Activated T-cell treated with anti-CD3 and anti-CD28 coated beads, Interleukin-2, amount 50 U/mL, for 72 hours (primary cell): ENCODE data around the gene IPO9. TPM values are rescaled to one million over a fixed set of nuclear protein-coding genes. Genes with fewer than 3 reads are reported as not detected.
"Not testable (repeated sequence)": the region's sequence is repeated elsewhere in the genome, so short reads cannot be mapped to it uniquely, and the experiment has no call there.

Experiments
- ATAC-seq, 2 donors: fragments of 150-1000 bp; cut with Tn5 transposase; replicated peaks in 1 of 2; 2 replicates each; pipeline ENCODE4 v1.10.0; 2021; ENCODE audit warnings: moderate library complexity in 2 of 2, mild to moderate bottlenecking in 1 of 2
- DNase-seq, 2 donors: peaks; one replicate each; pipeline ENCODE4 v3.0.0; 2021 to 2022; ENCODE audit warnings: mixed read lengths in 1 of 2
- H3K27ac Mint-ChIP-seq: one replicate; pipeline ENCODE4 v1.8.0; 2022; ENCODE audit warnings: mild to moderate bottlenecking, moderate library complexity, mixed read lengths
- H3K27me3 Mint-ChIP-seq: one replicate; pipeline ENCODE4 v1.8.0; 2022; ENCODE audit warnings: low read depth, mixed read lengths
- H3K36me3 Mint-ChIP-seq, 2 donors: one replicate each; pipeline ENCODE4 v1.8.0; 2022; ENCODE audit warnings: mixed read lengths in 2 of 2, mild to moderate bottlenecking in 1 of 2; ENCODE audit not compliant: insufficient read depth in 2 of 2
- H3K4me1 Mint-ChIP-seq: one replicate; pipeline ENCODE4 v1.8.0; 2022; ENCODE audit warnings: low read depth, mixed read lengths
- H3K4me3 Mint-ChIP-seq, 2 donors: one replicate each; pipeline ENCODE4 v1.8.0; 2022; ENCODE audit warnings: mild to moderate bottlenecking in 2 of 2, mixed read lengths in 2 of 2, moderate library complexity in 2 of 2
- H3K9me3 Mint-ChIP-seq, 2 donors: one replicate each; pipeline ENCODE4 v1.8.0; 2022; ENCODE audit warnings: mixed read lengths in 2 of 2
- total RNA-seq, 2 donors: library from RNA; stranded (reverse); gene quantifications; one replicate each; pipeline ENCODE4 v1.2.3, GENCODE V29; 2022

Gene IPO9
- total RNA-seq, 2 donors from 2014 or later = 47.8 to 49.8 TPM

- ATAC-seq (no peak), DNase-seq (no peak)
- Mint-ChIP-seq H3K27ac (no peak overlapping the region), H3K4me1 (peaks cover 9% of the 10 kb centered on the region), H3K36me3 (no peaks in the 10 kb centered on the region), H3K4me3 (no peak overlapping the region), H3K27me3 (peaks cover 3% of the 10 kb centered on the region), H3K9me3 (no peaks in the 10 kb centered on the region)
Measured at GRCh38 chr1:201898992-201899391, 70.0 kb downstream of the IPO9 start.

GRCh38 chr1:201899683-201900429, 70.9 kb downstream of the IPO9 start:
- H3K4me3 Mint-ChIP-seq = no peak overlapping the region

GRCh38 chr1:201900476-201900875, 71.5 kb downstream of the IPO9 start:
- Mint-ChIP-seq H3K36me3 (no peaks in the 10 kb centered on the region), H3K4me1 (peaks cover 9% of the 10 kb centered on the region), H3K27me3 (no peaks in the 10 kb centered on the region), H3K27ac (no peak overlapping the region), H3K9me3 (no peaks in the 10 kb centered on the region), H3K4me3 (no peak overlapping the region)
- ATAC-seq (no peak), DNase-seq (no peak)

More at GRCh38 chr1:201899683-201900429, 70.9 kb downstream of the IPO9 start:
- DNase-seq (no peak), ATAC-seq (no peak)
- H3K4me1 Mint-ChIP-seq = peaks cover 9% of the 10 kb centered on the region
- no peaks in the 10 kb centered on the region for H3K27me3 Mint-ChIP-seq
- no peaks in the 10 kb centered on the region for H3K9me3 Mint-ChIP-seq
- no peaks in the 10 kb centered on the region for H3K36me3 Mint-ChIP-seq
- H3K27ac Mint-ChIP-seq = no peak overlapping the region

GRCh38 chr1:201901036-201901435, 72.1 kb downstream of the IPO9 start:
- not testable (repeated sequence) for ATAC-seq, H3K9me3 Mint-ChIP-seq, H3K4me3 Mint-ChIP-seq, H3K4me1 Mint-ChIP-seq, H3K27me3 Mint-ChIP-seq, DNase-seq, H3K36me3 Mint-ChIP-seq, H3K27ac Mint-ChIP-seq

GRCh38 chr1:201902198-201902597, 73.2 kb downstream of the IPO9 start:
- Mint-ChIP-seq H3K36me3 (no peaks in the 10 kb centered on the region), H3K9me3 (no peaks in the 10 kb centered on the region), H3K27me3 (no peaks in the 10 kb centered on the region), H3K4me3 (no peak overlapping the region), H3K27ac (no peak overlapping the region), H3K4me1 (no peaks in the 10 kb centered on the region)
- ATAC-seq (no peak), DNase-seq (no peak)

- no peak overlapping the region for H3K27ac Mint-ChIP-seq
- no peaks in the 10 kb centered on the region for H3K4me1 Mint-ChIP-seq
- no peaks in the 10 kb centered on the region for H3K9me3 Mint-ChIP-seq
- no peak for DNase-seq
- H3K36me3 Mint-ChIP-seq = no peaks in the 10 kb centered on the region
- H3K4me3 Mint-ChIP-seq = no peak overlapping the region
- no peaks in the 10 kb centered on the region for H3K27me3 Mint-ChIP-seq
- no peak for ATAC-seq
Measured at GRCh38 chr1:201903135-201903534, 74.2 kb downstream of the IPO9 start.

- ATAC-seq (no peak), DNase-seq (no peak)
- no peaks in the 10 kb centered on the region for H3K4me1 Mint-ChIP-seq
- H3K27me3 Mint-ChIP-seq = no peaks in the 10 kb centered on the region
- H3K4me3 Mint-ChIP-seq = no peak overlapping the region
- H3K36me3 Mint-ChIP-seq = no peaks in the 10 kb centered on the region
- no peak overlapping the region for H3K27ac Mint-ChIP-seq
- no peaks in the 10 kb centered on the region for H3K9me3 Mint-ChIP-seq
Measured at GRCh38 chr1:201904579-201904978, 75.6 kb downstream of the IPO9 start.

- Mint-ChIP-seq H3K27me3 (no peaks in the 10 kb centered on the region), H3K4me1 (no peaks in the 10 kb centered on the region), H3K4me3 (no peak overlapping the region), H3K9me3 (no peaks in the 10 kb centered on the region), H3K36me3 (no peaks in the 10 kb centered on the region), H3K27ac (no peak overlapping the region)
- ATAC-seq (peak; percentile 69 to 81), DNase-seq (peak; percentile 27 to 35)
Measured at GRCh38 chr1:201905234-201905890, 76.4 kb downstream of the IPO9 start.

- no peak overlapping the region for H3K27ac Mint-ChIP-seq
- no peak for DNase-seq
- H3K36me3 Mint-ChIP-seq = no peaks in the 10 kb centered on the region
- no peaks in the 10 kb centered on the region for H3K27me3 Mint-ChIP-seq
- ATAC-seq = no peak
- H3K9me3 Mint-ChIP-seq = no peaks in the 10 kb centered on the region
- H3K4me3 Mint-ChIP-seq = no peak overlapping the region
- H3K4me1 Mint-ChIP-seq = no peaks in the 10 kb centered on the region
Measured at GRCh38 chr1:201906336-201906735, 77.4 kb downstream of the IPO9 start.

GRCh38 chr1:201907621-201908020, 78.7 kb downstream of the IPO9 start:
- Mint-ChIP-seq H3K27me3 (no peaks in the 10 kb centered on the region), H3K27ac (no peak overlapping the region), H3K9me3 (no peaks in the 10 kb centered on the region), H3K36me3 (no peaks in the 10 kb centered on the region), H3K4me1 (no peaks in the 10 kb centered on the region), H3K4me3 (no peak overlapping the region)
- no peak for DNase-seq
- no peak for ATAC-seq

GRCh38 chr1:201911826-201912571, 83.0 kb downstream of the IPO9 start:
- Mint-ChIP-seq H3K27ac (no peak overlapping the region), H3K9me3 (no peaks in the 10 kb centered on the region), H3K36me3 (no peaks in the 10 kb centered on the region), H3K27me3 (peaks cover 10% of the 10 kb centered on the region), H3K4me1 (no peaks in the 10 kb centered on the region), H3K4me3 (no peak overlapping the region)
- no peak for ATAC-seq
- no peak for DNase-seq

GRCh38 chr1:201912832-201913231, 83.9 kb downstream of the IPO9 start:
- no peak overlapping the region for H3K27ac Mint-ChIP-seq
- H3K4me3 Mint-ChIP-seq = no peak overlapping the region
- no peaks in the 10 kb centered on the region for H3K9me3 Mint-ChIP-seq
- no peaks in the 10 kb centered on the region for H3K4me1 Mint-ChIP-seq
- H3K27me3 Mint-ChIP-seq = peaks cover 10% of the 10 kb centered on the region
- no peak for DNase-seq
- ATAC-seq = no peak
- H3K36me3 Mint-ChIP-seq = no peaks in the 10 kb centered on the region

- DNase-seq = no peak
- Mint-ChIP-seq H3K4me3 (no peak overlapping the region), H3K36me3 (no peaks in the 10 kb centered on the region), H3K4me1 (no peaks in the 10 kb centered on the region), H3K9me3 (no peaks in the 10 kb centered on the region), H3K27ac (no peak overlapping the region), H3K27me3 (peaks cover 20% of the 10 kb centered on the region)
- no peak for ATAC-seq
Measured at GRCh38 chr1:201914456-201915235, 85.7 kb downstream of the IPO9 start.
